MM.1S (cell line): ENCODE measurements around the gene HSD17B14.

ENCODE experiments used
- DNase-seq: peaks from one replicate; pipeline ENCODE4 v3.0.0-alpha.2; 2015
- H2AFZ ChIP-seq: fragments of 300-600 bp; sonication (generic); 2 replicates; pipeline ENCODE4 v1.6.0; 2016; ENCODE audit warnings: antibody characterized with exemption, low read length
- H3F3A ChIP-seq: fragments of 300-600 bp; sonication (generic); 2 replicates; pipeline ENCODE4 v1.6.1; 2016; ENCODE audit warnings: mild to moderate bottlenecking, antibody characterized with exemption, low read length, moderate library complexity, mixed read lengths; ENCODE audit not compliant: insufficient read depth
- H3K27ac ChIP-seq: fragments of 300-600 bp; sonication (generic); 2 replicates; pipeline ENCODE4 v1.5.1; 2016; ENCODE audit warnings: mild to moderate bottlenecking, low read length
- H3K27me3 ChIP-seq: fragments of 300-600 bp; sonication (generic); replicated peaks from 2 replicates; pipeline ENCODE4 v1.6.0; 2016; ENCODE audit warnings: low read length; ENCODE audit not compliant: insufficient read depth
- H3K36me3 ChIP-seq: fragments of 300-600 bp; sonication (generic); replicated peaks from 2 replicates; pipeline ENCODE4 v1.6.1; 2016; ENCODE audit warnings: mild to moderate bottlenecking, low read length, mixed read lengths; ENCODE audit not compliant: insufficient read depth
- H3K4me1 ChIP-seq: fragments of 300-600 bp; sonication (generic); 2 replicates; pipeline ENCODE4 v1.6.1; 2016; ENCODE audit warnings: low read length, mixed read lengths
- H3K4me2 ChIP-seq: fragments of 300-600 bp; sonication (generic); 2 replicates; pipeline ENCODE4 v1.6.0; 2016; ENCODE audit warnings: low read depth, low read length
- H3K4me3 ChIP-seq: fragments of 300-600 bp; sonication (generic); 2 replicates; pipeline ENCODE4 v1.5.1; 2016; ENCODE audit warnings: low read length, mixed read lengths
- H3K79me2 ChIP-seq: fragments of 300-600 bp; sonication (generic); 2 replicates; pipeline ENCODE4 v1.6.1; 2016; ENCODE audit warnings: mixed run types, low read length, mixed read lengths
- H3K9ac ChIP-seq: fragments of 300-600 bp; sonication (generic); 2 replicates; pipeline ENCODE4 v1.6.1; 2016; ENCODE audit warnings: low read length, mixed read lengths
- H3K9me2 ChIP-seq: fragments of 300-600 bp; sonication (generic); replicated peaks from 2 replicates; pipeline ENCODE4 v1.6.1; 2016; ENCODE audit warnings: mild to moderate bottlenecking, low read length, mixed read lengths; ENCODE audit not compliant: insufficient read depth
- H3K9me3 ChIP-seq: fragments of 300-600 bp; sonication (generic); replicated peaks from 2 replicates; pipeline ENCODE4 v1.6.1; 2016; ENCODE audit warnings: mild to moderate bottlenecking, low read length, mixed read lengths; ENCODE audit not compliant: insufficient read depth
- H4K20me1 ChIP-seq: fragments of 300-600 bp; sonication (generic); 2 replicates; pipeline ENCODE4 v1.6.1; 2016; ENCODE audit warnings: mild to moderate bottlenecking, low read length, moderate library complexity, mixed read lengths; ENCODE audit not compliant: insufficient read depth
- EZH2 ChIP-seq: fragments of 300-600 bp; sonication (generic); optimal IDR thresholded peaks from 2 replicates; pipeline ENCODE3; 2017; ENCODE audit warnings: low read depth, mild to moderate bottlenecking, antibody characterized with exemption, low read length, mixed read lengths
- EZH2phosphoT487 ChIP-seq: fragments of 300-600 bp; sonication (generic); IDR thresholded peaks from 2 replicates; pipeline ENCODE4 v1.6.1; 2018; ENCODE audit warnings: antibody characterized with exemption, low read length
- TF ChIP-seq, protein P1 (sequence below): fragments of 300-600 bp; sonication (generic); IDR thresholded peaks from 2 replicates; pipeline ENCODE4 v1.5.1; 2016; ENCODE audit warnings: antibody characterized with exemption, low read length, mixed read lengths

The HSD17B14 gene

DNA sequence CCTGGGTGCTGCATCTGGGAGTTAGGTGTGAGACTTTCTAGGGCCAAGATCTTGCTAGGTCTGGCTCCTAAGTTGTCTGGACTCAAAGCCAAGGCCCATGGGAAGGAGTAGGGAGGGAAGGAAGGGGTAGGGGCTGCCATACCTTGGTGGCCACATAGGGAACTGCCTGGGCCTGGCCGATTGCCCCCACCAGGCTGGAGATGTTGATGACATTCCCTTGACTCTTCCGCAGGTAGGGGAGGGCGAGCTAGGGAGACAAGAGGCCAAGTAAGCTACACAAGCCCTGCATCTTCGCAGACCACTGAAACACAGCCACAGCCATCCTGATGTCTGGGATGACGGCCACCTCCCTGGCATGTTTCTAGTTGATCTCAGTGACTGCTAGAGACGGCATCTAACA, 21.4 kb downstream of the HSD17B14 start:
- TF ChIP-seq EZH2phosphoT487 (no peak), EZH2 (no peak)
- TF ChIP-seq, protein P1, sequence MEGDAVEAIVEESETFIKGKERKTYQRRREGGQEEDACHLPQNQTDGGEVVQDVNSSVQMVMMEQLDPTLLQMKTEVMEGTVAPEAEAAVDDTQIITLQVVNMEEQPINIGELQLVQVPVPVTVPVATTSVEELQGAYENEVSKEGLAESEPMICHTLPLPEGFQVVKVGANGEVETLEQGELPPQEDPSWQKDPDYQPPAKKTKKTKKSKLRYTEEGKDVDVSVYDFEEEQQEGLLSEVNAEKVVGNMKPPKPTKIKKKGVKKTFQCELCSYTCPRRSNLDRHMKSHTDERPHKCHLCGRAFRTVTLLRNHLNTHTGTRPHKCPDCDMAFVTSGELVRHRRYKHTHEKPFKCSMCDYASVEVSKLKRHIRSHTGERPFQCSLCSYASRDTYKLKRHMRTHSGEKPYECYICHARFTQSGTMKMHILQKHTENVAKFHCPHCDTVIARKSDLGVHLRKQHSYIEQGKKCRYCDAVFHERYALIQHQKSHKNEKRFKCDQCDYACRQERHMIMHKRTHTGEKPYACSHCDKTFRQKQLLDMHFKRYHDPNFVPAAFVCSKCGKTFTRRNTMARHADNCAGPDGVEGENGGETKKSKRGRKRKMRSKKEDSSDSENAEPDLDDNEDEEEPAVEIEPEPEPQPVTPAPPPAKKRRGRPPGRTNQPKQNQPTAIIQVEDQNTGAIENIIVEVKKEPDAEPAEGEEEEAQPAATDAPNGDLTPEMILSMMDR, result no peak
- no peaks in the 10 kb centered on the region for H3K27me3 ChIP-seq
- H3K9me2 ChIP-seq, result no peaks in the 10 kb centered on the region
- no peak overlapping the region for H3K4me3 ChIP-seq
- no peak overlapping the region for H3K9ac ChIP-seq
- peaks cover 23% of the 10 kb centered on the region; the same call in 1 of the 2 replicates for H3F3A ChIP-seq
- DNase-seq, result no peak
- no peaks in the 10 kb centered on the region for H4K20me1 ChIP-seq
- no peak overlapping the region for H3K4me2 ChIP-seq
- peaks cover 8% of the 10 kb centered on the region for H3K79me2 ChIP-seq
- H3K4me1 ChIP-seq, result peaks cover 22% of the 10 kb centered on the region
- H3K36me3 ChIP-seq, result no peaks in the 10 kb centered on the region
- no peak overlapping the region for H3K27ac ChIP-seq
- no peaks in the 10 kb centered on the region for H3K9me3 ChIP-seq
- no peak overlapping the region for H2AFZ ChIP-seq

DNA sequence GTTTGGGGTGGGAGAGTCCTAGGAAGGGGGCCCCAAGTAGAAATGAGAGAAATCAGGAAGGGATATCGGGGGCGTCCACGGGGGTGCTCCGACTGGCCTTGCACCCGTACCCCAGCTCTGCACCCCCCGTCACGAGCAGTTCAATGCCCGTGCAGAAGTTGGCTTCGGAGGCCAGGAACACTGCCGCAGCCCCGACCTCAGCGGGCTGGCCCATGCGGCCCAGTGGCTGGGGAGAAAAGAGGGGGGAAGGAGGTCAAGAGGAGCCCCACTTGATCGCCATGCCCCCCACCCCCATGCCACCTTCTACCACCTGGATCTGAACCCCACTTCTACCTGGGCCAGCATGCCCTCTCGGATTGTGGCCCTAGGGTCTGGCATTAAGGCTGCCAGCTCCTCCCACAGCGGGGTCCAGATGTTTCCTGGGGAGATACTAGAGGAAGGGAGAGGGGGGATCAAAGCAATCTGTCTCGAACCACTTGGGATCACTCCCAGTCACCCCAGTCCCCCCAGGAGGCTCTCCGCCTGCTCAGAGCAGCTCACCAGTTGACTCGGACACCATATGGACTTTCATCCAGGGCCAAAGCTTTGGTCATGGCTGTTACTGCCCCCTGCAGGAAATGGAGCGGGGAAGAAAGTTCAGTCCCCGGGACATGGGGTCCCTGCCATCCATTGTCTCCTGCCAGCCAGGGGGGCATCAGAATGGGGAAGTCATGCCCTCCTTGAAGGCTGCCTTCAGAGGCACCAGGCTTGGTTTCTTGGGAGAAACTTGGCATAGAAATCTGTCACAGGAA, 23.0 kb downstream of the HSD17B14 start:
- Histone ChIP-seq H3K9ac (no peak overlapping the region), H3F3A (peaks cover 23% of the 10 kb centered on the region; the same call in 1 of the 2 replicates), H3K36me3 (no peaks in the 10 kb centered on the region), H3K79me2 (peaks cover 22% of the 10 kb centered on the region), H3K9me2 (no peaks in the 10 kb centered on the region), H3K27me3 (no peaks in the 10 kb centered on the region), H3K27ac (no peak overlapping the region), H3K4me3 (no peak overlapping the region), H3K9me3 (no peaks in the 10 kb centered on the region), H3K4me1 (peaks cover 24% of the 10 kb centered on the region), H4K20me1 (no peaks in the 10 kb centered on the region), H2AFZ (no peak overlapping the region), H3K4me2 (no peak overlapping the region)
- DNase-seq, result no peak
- TF ChIP-seq, protein P1, result 0 out of 2 replicates have a peak, but pooled peaks have one; percentile 11
- no peak for TF ChIP-seq EZH2
- no peak for TF ChIP-seq EZH2phosphoT487

DNA sequence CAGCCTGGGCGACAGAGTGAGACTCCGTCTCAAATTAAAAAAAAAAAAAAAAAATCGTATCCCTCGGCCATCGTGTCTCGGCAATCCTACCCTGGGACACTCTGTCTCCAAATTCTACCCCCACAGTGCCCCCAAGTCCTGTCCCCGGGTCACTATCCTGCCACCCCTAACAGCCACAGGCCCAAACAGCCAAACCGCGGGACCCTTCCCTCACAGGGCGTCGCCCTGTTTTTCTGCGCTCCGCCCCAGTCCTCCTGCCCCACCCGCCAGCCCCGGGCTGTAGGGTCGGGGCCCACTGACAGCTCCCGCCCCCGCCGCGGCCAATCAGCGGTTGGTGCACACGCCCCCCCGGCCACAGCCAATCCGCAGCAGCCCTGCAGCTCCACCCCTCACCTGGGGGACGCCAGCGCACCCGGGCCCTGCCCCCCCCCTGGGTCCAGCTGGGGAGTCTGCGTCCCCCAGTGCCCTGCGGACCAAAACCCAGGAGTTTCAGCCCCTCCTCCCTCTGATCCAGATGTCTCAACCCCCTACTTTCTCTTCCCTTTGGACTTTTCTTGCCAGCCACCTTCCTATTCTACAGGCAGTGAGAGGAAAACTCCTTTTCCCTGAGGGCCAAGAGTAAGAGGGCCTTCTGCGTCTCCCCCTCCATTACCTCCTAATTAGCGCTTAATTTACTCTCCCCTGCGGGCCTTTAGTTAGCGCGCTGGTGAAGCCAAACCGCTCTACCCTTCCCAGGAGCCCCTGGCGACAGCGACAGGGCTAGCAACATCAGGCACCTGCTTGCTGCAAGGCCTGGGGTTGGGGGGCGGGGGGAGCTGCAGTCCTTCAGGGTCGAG, 24.0 kb downstream of the HSD17B14 start:
- H3K9me2 ChIP-seq, result no peaks in the 10 kb centered on the region
- peak overlapping the region; percentile 57; the same call in 1 of the 2 replicates for H3K9ac ChIP-seq
- H2AFZ ChIP-seq, result peak overlapping the region; percentile 75
- H3K4me2 ChIP-seq, result peak overlapping the region; percentile 49
- H3K27me3 ChIP-seq, result no peaks in the 10 kb centered on the region
- no peaks in the 10 kb centered on the region for H4K20me1 ChIP-seq
- TF ChIP-seq, protein P1, result no peak
- TF ChIP-seq EZH2, result no peak
- no peak for TF ChIP-seq EZH2phosphoT487
- peak overlapping the region; percentile 53 for H3K4me3 ChIP-seq
- H3K9me3 ChIP-seq, result no peaks in the 10 kb centered on the region
- no peaks in the 10 kb centered on the region for H3K36me3 ChIP-seq
- H3F3A ChIP-seq, result peaks cover 23% of the 10 kb centered on the region; the same call in 1 of the 2 replicates
- H3K4me1 ChIP-seq, result peaks cover 24% of the 10 kb centered on the region
- peak; percentile 84 for DNase-seq
- peak overlapping the region; percentile 41; the same call in 1 of the 2 replicates for H3K27ac ChIP-seq
- H3K79me2 ChIP-seq, result peaks cover 32% of the 10 kb centered on the region
